Epithelial cell of proximal tubule (primary cell): Measurements from ENCODE around the gene PLXNA4. TPM values are rescaled to one million over a fixed set of nuclear protein-coding genes. Genes with fewer than 3 reads are reported as not detected.

ENCODE experiments used
- DNase-seq: peaks from one replicate; pipeline ENCODE4 v3.0.0-alpha.2; 2011; ENCODE audit warnings: low read depth
- H3K4me3 ChIP-seq: 2 replicates; pipeline ENCODE4 v1.5.1; 2011; ENCODE audit warnings: low read depth, mild to moderate bottlenecking, low read length
- total RNA-seq: library from RNA; depleted of rRNA; stranded (reverse); fragments of >200 nt; gene quantifications from 2 replicates; pipeline ENCODE4 v1.2.3, GENCODE V29; 2015
- TF ChIP-seq, protein P1 (sequence below): conservative IDR thresholded peaks from 2 replicates; pipeline ENCODE4 v1.5.1; 2012; ENCODE audit warnings: low read depth, mild to moderate bottlenecking, low read length

Gene PLXNA4
- total RNA-seq, 1 donor from 2014 or later: not detected

GRCh38 chr7:132511387-132511786 lies 64.9 kb downstream of the PLXNA4 start:
- TF ChIP-seq, protein P1, sequence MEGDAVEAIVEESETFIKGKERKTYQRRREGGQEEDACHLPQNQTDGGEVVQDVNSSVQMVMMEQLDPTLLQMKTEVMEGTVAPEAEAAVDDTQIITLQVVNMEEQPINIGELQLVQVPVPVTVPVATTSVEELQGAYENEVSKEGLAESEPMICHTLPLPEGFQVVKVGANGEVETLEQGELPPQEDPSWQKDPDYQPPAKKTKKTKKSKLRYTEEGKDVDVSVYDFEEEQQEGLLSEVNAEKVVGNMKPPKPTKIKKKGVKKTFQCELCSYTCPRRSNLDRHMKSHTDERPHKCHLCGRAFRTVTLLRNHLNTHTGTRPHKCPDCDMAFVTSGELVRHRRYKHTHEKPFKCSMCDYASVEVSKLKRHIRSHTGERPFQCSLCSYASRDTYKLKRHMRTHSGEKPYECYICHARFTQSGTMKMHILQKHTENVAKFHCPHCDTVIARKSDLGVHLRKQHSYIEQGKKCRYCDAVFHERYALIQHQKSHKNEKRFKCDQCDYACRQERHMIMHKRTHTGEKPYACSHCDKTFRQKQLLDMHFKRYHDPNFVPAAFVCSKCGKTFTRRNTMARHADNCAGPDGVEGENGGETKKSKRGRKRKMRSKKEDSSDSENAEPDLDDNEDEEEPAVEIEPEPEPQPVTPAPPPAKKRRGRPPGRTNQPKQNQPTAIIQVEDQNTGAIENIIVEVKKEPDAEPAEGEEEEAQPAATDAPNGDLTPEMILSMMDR: no peak
- no peak for DNase-seq
- H3K4me3 ChIP-seq: no peak overlapping the region

GRCh38 chr7:132509643-132510042 lies 66.6 kb downstream of the PLXNA4 start:
- H3K4me3 ChIP-seq: no peak overlapping the region
- DNase-seq: no peak
- TF ChIP-seq, protein P1: no peak

DNA sequence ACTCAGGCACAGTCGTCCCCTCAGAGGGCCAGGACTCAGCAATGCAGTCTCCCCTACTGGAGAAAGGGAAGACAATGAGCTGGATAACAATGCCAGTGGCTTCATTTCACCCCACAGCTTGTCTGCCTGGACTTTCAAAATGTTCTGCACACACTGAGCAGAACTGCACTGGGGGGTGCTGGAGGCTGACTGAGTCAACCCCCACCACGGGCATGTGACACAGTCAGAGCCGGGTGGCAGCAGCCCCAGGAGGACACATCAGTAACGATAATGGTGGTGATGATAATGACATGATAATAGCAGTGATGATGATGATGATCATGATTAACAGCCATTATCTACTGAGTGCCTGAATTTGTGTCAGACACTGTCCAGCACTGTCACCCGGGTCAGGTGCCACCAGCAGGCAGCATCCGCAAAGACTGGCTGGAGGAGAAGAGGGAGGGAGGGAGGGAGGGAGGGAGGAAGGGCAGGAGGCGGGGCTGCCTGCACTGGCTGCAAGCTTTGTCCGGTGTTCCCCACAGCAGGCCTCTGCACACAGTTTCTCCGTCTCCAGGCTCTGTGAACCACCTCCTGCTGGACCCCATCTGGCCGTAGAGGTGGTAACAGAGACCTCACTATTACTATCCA lies 67.4 kb downstream of the PLXNA4 start:
- no peak for DNase-seq
- no peak overlapping the region for H3K4me3 ChIP-seq
- TF ChIP-seq, protein P1: no peak

- H3K4me3 ChIP-seq: no peak overlapping the region
- TF ChIP-seq, protein P1: no peak
- DNase-seq: no peak
Measured at GRCh38 chr7:132504852-132505251, 71.4 kb downstream of the PLXNA4 start.

GRCh38 chr7:132504071-132504470 lies 72.2 kb downstream of the PLXNA4 start:
- no peak for DNase-seq
- no peak overlapping the region for H3K4me3 ChIP-seq
- TF ChIP-seq, protein P1: no peak

DNA sequence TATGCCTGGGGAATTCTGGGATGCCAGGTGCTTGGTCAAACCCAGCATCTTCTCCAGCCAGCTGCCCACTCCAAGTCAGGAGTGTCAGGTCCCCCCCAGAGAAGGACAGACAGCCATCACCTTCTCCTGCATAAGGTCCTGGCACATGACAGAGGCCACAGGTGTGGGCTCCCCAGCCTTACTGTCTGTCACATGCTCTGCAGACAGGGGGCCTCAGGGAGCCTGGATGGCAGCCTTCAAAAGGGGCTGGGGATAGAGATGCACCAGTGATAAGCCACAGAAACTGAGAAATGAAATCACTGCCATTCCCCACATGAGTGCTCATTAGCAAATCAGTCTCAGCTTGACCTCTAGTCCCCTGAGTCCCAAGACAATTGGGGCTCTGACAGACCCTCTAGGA lies 72.9 kb downstream of the PLXNA4 start:
- TF ChIP-seq, protein P1: no peak
- DNase-seq: no peak
- H3K4me3 ChIP-seq: no peak overlapping the region

DNA sequence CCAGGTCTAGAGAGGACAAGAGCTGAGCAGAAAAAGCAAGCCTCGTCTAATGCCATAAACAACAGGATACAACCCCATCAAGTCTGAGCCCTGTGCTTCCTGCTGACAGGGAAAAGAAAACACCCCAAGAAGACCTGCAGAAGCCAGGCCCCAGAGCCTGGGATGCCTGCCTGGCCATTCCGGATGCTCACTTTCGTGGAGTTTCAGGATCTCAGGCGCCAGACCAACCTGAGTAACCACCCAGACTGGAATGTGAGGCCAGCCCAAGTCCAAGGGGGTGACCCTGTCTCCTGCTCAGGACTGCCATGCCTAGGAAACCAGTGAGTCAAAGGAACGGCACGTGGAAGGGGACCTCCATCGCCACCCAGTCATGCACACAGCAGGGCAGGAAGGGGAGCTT lies 74.3 kb downstream of the PLXNA4 start:
- no peak overlapping the region for H3K4me3 ChIP-seq
- no peak for DNase-seq
- TF ChIP-seq, protein P1: no peak
